ENCODE data around the gene CD1B. TPM values are rescaled to one million over a fixed set of nuclear protein-coding genes. Genes with fewer than 3 reads are reported as not detected.

Gene CD1B
- total and polyA plus RNA-seq, 9 of the 15 experiments (the other 6 are each of a cell fraction or from before 2014, with no cell fraction given): not detected

DNA sequence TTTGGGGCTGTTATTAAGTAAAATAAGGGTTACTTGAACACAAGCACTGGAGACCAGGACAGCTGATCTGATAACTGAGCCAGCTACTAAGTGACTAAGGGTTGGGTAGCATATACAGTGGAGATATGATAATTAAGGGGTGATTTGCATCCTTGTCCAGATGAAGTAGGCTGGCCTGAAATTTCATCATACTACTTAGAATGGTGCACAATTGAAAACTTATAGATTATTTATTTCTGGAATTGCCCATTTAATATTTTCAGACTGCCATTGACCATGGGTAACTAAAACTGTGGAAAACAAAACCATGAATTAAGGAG lies 3.8 kb upstream of the CD1B start:
- no peak for ATAC-seq
- POLR2A ChIA-PET: no interaction called here
- CTCF ChIA-PET (ENCODE audit: low intra/inter-chr PET ratio): no interaction called here
- Histone ChIP-seq H3K9me3 (replicated peaks; ENCODE audit: control insufficient read depth, insufficient read depth, low read depth, low read length) (no peaks in the 10 kb centered on the region), H3K27me3 (ENCODE audit: control insufficient read depth in 2 of 2, insufficient read depth in 2 of 2, low read length in 2 of 2) (no peaks in the 10 kb centered on the region), H3K79me2 (ENCODE audit: control insufficient read depth, insufficient read depth, low read length) (no peaks in the 10 kb centered on the region), H3K9ac (ENCODE audit: insufficient read depth in 1 of 2, low read depth in 2 of 2, low read length in 2 of 2) (no peak overlapping the region), H4K20me1 (replicated peaks; ENCODE audit: control insufficient read depth, insufficient read depth, low read length) (no peaks in the 10 kb centered on the region), H3K9me1 (ENCODE audit: control insufficient read depth, insufficient read depth, low read length) (no peaks in the 10 kb centered on the region), H3K4me1 (replicated peaks in 1 of 2; ENCODE audit: control insufficient read depth in 2 of 2, insufficient read depth in 2 of 2, low read length in 2 of 2) (no peaks in the 10 kb centered on the region; a peak in 1 of 5 replicates), H2AFZ (ENCODE audit: low read depth, low read length) (no peak overlapping the region), H3K27ac (ENCODE audit: extremely low read depth, low read depth, low read length) (no peak overlapping the region), H3K4me2 (ENCODE audit: insufficient read depth, low read length) (no peak overlapping the region), H3K4me3 (no peak overlapping the region), H3K36me3 (ENCODE audit: control insufficient read depth, insufficient read depth, low read length) (no peaks in the 10 kb centered on the region)
- intact Hi-C loops (cut with micrococcal nuclease): no loop called here
- no TSS peak for BruUV-seq (replicated peaks)
- no peak for DNase-seq (ENCODE audit: extremely low read depth in 1 of 4, low spot score in 3 of 4)
- in situ Hi-C loops (cut with MboI): no loop called here
- no peak for TF ChIP-seq GTF2F1 (IDR thresholded peaks at IDR 0.05; ENCODE audit: low read depth, low read length)
- TF ChIP-seq ZNF644 (tag; IDR thresholded peaks at IDR 0.05; ENCODE audit: low read depth): no peak
- TF ChIP-seq PHB2 (IDR thresholded peaks at IDR 0.05; ENCODE audit: low read depth): no peak
- no peak for TF ChIP-seq NR2C1 (IDR thresholded peaks at IDR 0.05)
- no peak for TF ChIP-seq NR2C1 (tag; IDR thresholded peaks at IDR 0.05)
- no peak for TF ChIP-seq SMAD4 (CRISPR knock-in tag; conservative IDR thresholded peaks at IDR 0.05)
- TF ChIP-seq, protein P1, sequence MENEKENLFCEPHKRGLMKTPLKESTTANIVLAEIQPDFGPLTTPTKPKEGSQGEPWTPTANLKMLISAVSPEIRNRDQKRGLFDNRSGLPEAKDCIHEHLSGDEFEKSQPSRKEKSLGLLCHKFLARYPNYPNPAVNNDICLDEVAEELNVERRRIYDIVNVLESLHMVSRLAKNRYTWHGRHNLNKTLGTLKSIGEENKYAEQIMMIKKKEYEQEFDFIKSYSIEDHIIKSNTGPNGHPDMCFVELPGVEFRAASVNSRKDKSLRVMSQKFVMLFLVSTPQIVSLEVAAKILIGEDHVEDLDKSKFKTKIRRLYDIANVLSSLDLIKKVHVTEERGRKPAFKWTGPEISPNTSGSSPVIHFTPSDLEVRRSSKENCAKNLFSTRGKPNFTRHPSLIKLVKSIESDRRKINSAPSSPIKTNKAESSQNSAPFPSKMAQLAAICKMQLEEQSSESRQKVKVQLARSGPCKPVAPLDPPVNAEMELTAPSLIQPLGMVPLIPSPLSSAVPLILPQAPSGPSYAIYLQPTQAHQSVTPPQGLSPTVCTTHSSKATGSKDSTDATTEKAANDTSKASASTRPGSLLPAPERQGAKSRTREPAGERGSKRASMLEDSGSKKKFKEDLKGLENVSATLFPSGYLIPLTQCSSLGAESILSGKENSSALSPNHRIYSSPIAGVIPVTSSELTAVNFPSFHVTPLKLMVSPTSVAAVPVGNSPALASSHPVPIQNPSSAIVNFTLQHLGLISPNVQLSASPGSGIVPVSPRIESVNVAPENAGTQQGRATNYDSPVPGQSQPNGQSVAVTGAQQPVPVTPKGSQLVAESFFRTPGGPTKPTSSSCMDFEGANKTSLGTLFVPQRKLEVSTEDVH (IDR thresholded peaks at IDR 0.05; ENCODE audit: low read depth, partially characterized antibody): no peak
- TF ChIP-seq PURB (CRISPR knock-in tag; IDR thresholded peaks at IDR 0.05; ENCODE audit: low read depth): no peak
- no peak for TF ChIP-seq MLX (CRISPR knock-in tag; conservative IDR thresholded peaks at IDR 0.05)
- TF ChIP-seq NRF1 (conservative IDR thresholded peaks at IDR 0.05 in 1 of 2, IDR thresholded peaks at IDR 0.05 in 1 of 2): no peak
- FAIRE-seq: no peak

All from K562 (cell line).